H1 (cell line): ENCODE results near the gene CST4. TPM values are rescaled to one million over a fixed set of nuclear protein-coding genes. Genes with fewer than 3 reads are reported as not detected.

Experiments
- GABPA ChIP-seq: IDR thresholded peaks from 2 replicates; pipeline ENCODE4 v1.6.1; 2011; ENCODE audit warnings: mild to moderate bottlenecking, low read length, moderate library complexity, borderline replicate concordance; ENCODE audit not compliant: insufficient read depth
- RAD21 ChIP-seq, 2 experiments: IDR thresholded peaks in 1 of 2; conservative IDR thresholded peaks in 1 of 2; 2 replicates each; pipeline ENCODE4 v1.6.1; 2011; ENCODE audit warnings: low read depth in 2 of 2, low read length in 2 of 2, improper control_type of control experiment in 1 of 2, inconsistent platforms in 1 of 2, mild to moderate bottlenecking in 1 of 2, moderate library complexity in 1 of 2
- SP2 ChIP-seq: IDR thresholded peaks from 2 replicates; pipeline ENCODE4 v1.6.1; 2012; ENCODE audit warnings: mild to moderate bottlenecking, low read length, inconsistent platforms
- YY1 ChIP-seq: IDR thresholded peaks from 2 replicates; pipeline ENCODE4 v1.6.1; 2011; ENCODE audit warnings: low read depth, mild to moderate bottlenecking, low read length
- polyA plus RNA-seq, 7 experiments: library from polyadenylated mRNA; depleted of rRNA in 3 of 7; stranded (reverse) in 5 of 7; unstranded in 2 of 7; fragments of >200 nt in 5 of 7; fragments of 200-250 nt in 2 of 7; gene quantifications; 1 replicate in 5 of 7; 2 replicates in 1 of 7; 4 replicates in 1 of 7; pipeline versions ENCODE4 v1.2.1 to v1.2.3, GENCODE V29; 2011 to 2013; ENCODE audit warnings: missing spikeins in 2 of 7, mixed read lengths in 2 of 7
- total RNA-seq: library from RNA; stranded (reverse); fragmentation: NEBNext Ultra II Directional; extraction: Animal tissue kit (Norgen Biotek cat#: 25700); gene quantifications from 2 replicates; pipeline ENCODE4 v1.2.1, GENCODE V29; 2021

Gene CST4
- total and polyA plus RNA-seq, 2 of the 8 experiments (the other 6 are each of a cell fraction or from before 2014, with no cell fraction given) = not detected

DNA sequence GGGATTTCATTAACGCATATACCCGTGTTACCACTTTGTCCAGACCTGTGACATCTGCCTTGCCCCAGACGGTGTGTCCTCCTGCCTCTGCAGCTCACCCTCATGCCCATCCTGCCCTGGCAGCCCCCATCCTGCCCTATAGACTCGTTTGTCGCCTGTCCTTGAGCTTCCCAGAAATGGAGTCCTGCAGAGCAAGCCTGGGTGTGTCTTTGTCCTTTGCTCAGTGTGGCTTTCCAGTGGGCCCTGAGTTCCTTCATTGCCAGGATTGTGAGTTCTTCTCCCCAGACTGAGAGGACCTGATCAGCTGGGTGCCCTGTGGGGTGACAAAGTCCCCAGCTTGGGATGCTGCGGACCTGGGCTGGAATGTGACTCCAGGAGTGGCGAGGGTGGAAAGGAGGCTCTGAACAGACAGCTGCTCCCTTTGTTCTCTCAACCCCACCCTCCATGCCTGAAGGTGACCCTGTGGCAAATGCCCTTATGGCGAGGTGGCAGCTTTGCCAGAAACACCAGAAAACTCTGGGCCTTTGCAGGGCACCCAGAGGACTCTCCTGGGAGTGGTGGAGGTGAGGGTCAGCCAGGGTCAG is 48.7 kb downstream of the CST4 start (continued):
- TF ChIP-seq RAD21 (IDR thresholded peaks at IDR 0.05 in 1 of 2, conservative IDR thresholded peaks at IDR 0.05 in 1 of 2; ENCODE audit: low read depth in 2 of 2, low read length in 2 of 2) = no peak
- no peak for TF ChIP-seq SP2
- no peak for TF ChIP-seq YY1
- TF ChIP-seq GABPA = no peak
